Osteoblast (primary cell): ENCODE data around the gene NEURL4. TPM values are rescaled to one million over a fixed set of nuclear protein-coding genes. Genes with fewer than 3 reads are reported as not detected.

ENCODE experiments used
- DNase-seq: peaks from one replicate; pipeline ENCODE4 v3.0.0; 2011; ENCODE audit warnings: low spot score, mixed read lengths; ENCODE audit not compliant: insufficient read length; ENCODE audit errors: missing footprints
- H2AFZ ChIP-seq: 2 replicates; pipeline ENCODE4 v1.6.0; 2011; ENCODE audit warnings: mild to moderate bottlenecking, low read length
- H3K27ac ChIP-seq: 2 replicates; pipeline ENCODE4 v1.5.1; 2011; ENCODE audit warnings: mild to moderate bottlenecking, low read depth, low read length, moderate library complexity
- H3K27me3 ChIP-seq: 2 replicates; pipeline ENCODE4 v1.6.0; 2012; ENCODE audit warnings: mild to moderate bottlenecking, control low read depth, inconsistent platforms, low read length, moderate library complexity; ENCODE audit not compliant: insufficient read depth
- H3K36me3 ChIP-seq: 2 replicates; pipeline ENCODE4 v1.5.1; 2011; ENCODE audit warnings: mild to moderate bottlenecking, low read length, control low read depth, moderate library complexity; ENCODE audit not compliant: insufficient read depth
- H3K4me1 ChIP-seq: 2 replicates; pipeline ENCODE4 v1.5.1; 2011; ENCODE audit warnings: mild to moderate bottlenecking, low read length, control low read depth, moderate library complexity; ENCODE audit not compliant: insufficient read depth
- H3K4me2 ChIP-seq: 2 replicates; pipeline ENCODE4 v1.6.0; 2011; ENCODE audit warnings: mild to moderate bottlenecking, low read length; ENCODE audit not compliant: insufficient read depth
- H3K4me3 ChIP-seq: fragments of 200-600 bp; sonication (generic); 3 replicates; pipeline ENCODE4 v1.5.1; 2012; ENCODE audit warnings: mild to moderate bottlenecking, low read length, inconsistent platforms; ENCODE audit not compliant: insufficient read depth
- H3K79me2 ChIP-seq: 2 replicates; pipeline ENCODE4 v1.6.0; 2012; ENCODE audit warnings: mild to moderate bottlenecking, low read length, control low read depth, inconsistent platforms; ENCODE audit not compliant: insufficient read depth
- H3K9me3 ChIP-seq: 2 replicates; pipeline ENCODE4 v1.5.1; 2011; ENCODE audit warnings: low read depth, low read length, control low read depth
- H4K20me1 ChIP-seq: 2 replicates; pipeline ENCODE4 v1.6.0; 2012; ENCODE audit warnings: mild to moderate bottlenecking, low read length, control low read depth; ENCODE audit not compliant: insufficient read depth
- CTCF ChIP-seq: IDR thresholded peaks from 2 replicates; pipeline ENCODE4 v1.5.1; 2011; ENCODE audit warnings: mild to moderate bottlenecking, low read depth, low read length, moderate library complexity; ENCODE audit errors: extremely low read depth
- total RNA-seq: library from RNA; depleted of rRNA; stranded (reverse); fragments of >200 nt; gene quantifications from 2 replicates; pipeline ENCODE4 v1.2.3, GENCODE V29; 2012

Gene NEURL4
- total RNA-seq, 1 donor: 18.8 TPM

DNA sequence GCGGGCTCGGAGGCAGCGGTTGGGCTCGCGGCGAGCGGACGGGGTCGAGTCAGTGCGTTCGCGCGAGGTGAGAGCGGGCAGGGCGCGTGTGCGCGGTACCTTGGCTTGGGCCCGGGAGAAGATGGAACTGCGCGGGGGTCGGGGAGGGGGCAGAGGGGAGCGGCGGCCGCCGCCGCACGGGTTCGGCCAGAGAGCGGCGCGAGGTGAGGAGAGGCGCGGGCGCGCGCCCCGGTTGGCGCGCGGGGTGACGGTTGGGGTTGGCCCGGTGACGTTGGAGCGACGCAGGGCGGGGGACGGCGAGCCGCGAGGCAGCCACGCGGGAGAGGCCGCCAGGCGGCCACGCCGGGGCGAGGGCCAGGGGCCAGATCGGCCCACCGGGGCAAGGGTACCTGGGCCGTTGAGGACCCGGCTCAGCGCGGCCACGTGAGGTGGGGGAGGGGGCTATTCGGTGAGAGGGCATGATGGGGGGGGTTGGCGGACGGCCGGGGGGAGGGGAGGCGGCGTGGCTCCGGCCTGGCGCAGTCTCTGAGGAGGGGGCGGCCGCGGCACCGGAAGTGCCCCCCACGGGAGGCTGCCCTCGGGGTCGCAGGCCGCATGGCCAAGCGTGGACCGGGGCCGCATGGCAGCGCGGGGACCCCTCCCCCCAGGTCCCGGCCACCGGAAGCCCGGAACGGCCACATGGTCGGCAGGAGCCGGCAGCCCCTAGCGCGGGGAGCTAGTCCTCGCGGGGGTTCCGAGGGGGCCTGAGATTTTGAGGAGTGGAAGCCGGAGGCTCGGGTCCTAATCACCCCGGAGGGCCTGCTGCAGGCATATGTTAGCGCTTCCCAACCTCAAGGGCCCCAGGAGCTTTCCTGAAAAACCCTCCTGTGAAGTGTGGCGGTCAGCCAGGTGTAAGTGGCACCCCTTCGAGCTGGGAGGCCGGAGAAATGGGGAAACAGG is 21.2 kb downstream of the NEURL4 start:
- Histone ChIP-seq H3K36me3 (peaks cover 35% of the 10 kb centered on the region), H4K20me1 (peaks cover 44% of the 10 kb centered on the region), H3K27ac (peak overlapping the region; percentile 52), H3K4me3 (peak overlapping the region; percentile 75), H3K79me2 (peaks cover 51% of the 10 kb centered on the region), H3K4me1 (peaks cover 19% of the 10 kb centered on the region), H3K9me3 (no peaks in the 10 kb centered on the region), H3K4me2 (peak overlapping the region; percentile 73), H3K27me3 (no peaks in the 10 kb centered on the region), H2AFZ (no peak overlapping the region)
- peak; percentile 90 for DNase-seq
- TF ChIP-seq CTCF: no peak

DNA sequence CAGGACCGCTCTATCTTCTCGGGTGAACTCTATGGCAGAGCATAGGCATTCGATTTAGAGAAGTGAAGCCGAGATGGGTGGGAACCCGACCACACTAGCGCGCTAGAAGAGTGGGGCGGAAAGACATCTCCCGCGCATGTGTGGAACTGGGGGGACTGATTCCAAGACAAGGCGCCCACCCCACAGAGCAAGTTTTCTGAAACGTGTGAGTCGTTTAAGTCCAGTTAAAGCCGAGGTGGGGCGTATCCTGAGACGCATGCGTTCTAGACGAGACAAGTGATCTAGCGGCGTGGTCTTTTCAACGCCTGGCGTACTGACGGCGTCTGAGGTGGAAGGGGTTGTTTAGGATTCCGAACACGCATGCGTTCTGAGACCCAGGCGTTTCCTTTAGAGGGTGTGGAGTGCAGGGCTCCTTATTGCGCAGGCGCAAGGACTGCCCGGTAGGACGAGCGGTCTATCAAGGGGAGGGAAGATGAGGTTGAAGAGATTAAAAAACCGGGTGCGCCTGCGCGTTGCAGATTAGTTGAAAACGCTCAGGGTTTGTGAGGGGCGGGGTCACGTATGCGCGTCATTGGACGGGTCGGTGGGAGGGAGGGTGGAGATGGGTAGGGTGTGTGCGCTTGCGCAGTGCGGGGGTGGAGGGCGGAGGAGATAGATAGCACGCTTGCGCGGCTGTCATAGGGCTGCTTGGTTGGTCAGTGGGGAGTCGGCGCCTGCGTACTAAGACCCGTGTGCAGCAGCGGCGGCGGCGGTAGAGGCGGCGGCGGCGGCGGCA is 22.0 kb downstream of the NEURL4 start, which contains the start of gene EIF5A:
EIF5A (plus strand) TSS at position 718 of the 775 bp plus-strand sequence. CDS start 2,008 bp downstream, outside the sequence.
- peak within 1 kb of the TSS; percentile 97 for H2AFZ ChIP-seq
- H3K4me3 ChIP-seq: peak within 1 kb of the TSS; percentile 76
- TF ChIP-seq CTCF: no peak
- H3K36me3 ChIP-seq: peaks cover 27% of the 10 kb centered on the region
- H4K20me1 ChIP-seq: peaks cover 36% of the 10 kb centered on the region
- H3K79me2 ChIP-seq: peaks cover 44% of the 10 kb centered on the region
- peak; percentile 100 for DNase-seq
- H3K4me1 ChIP-seq: peaks cover 12% of the 10 kb centered on the region
- no peaks in the 10 kb centered on the region for H3K9me3 ChIP-seq
- H3K27ac ChIP-seq: peak within 1 kb of the TSS; percentile 82
- H3K4me2 ChIP-seq: peak within 1 kb of the TSS; percentile 97
- no peaks in the 10 kb centered on the region for H3K27me3 ChIP-seq

- TF ChIP-seq CTCF: no peak
- H2AFZ ChIP-seq: no peak overlapping the region
- H3K79me2 ChIP-seq: peaks cover 17% of the 10 kb centered on the region
- H3K4me1 ChIP-seq: peaks cover 2% of the 10 kb centered on the region
- H3K4me2 ChIP-seq: no peak overlapping the region
- no peak overlapping the region for H3K27ac ChIP-seq
- no peaks in the 10 kb centered on the region for H3K9me3 ChIP-seq
- H3K27me3 ChIP-seq: no peaks in the 10 kb centered on the region
- H3K36me3 ChIP-seq: peaks cover under 1% of the 10 kb centered on the region
- peaks cover 9% of the 10 kb centered on the region for H4K20me1 ChIP-seq
- DNase-seq: no peak
- no peak overlapping the region for H3K4me3 ChIP-seq
Measured at GRCh38 chr17:7304179-7304578, 25.0 kb downstream of the NEURL4 start.
